H7 (cell line): ENCODE data around the gene CMIP. TPM values are rescaled to one million over a fixed set of nuclear protein-coding genes. Genes with fewer than 3 reads are reported as not detected.

ENCODE experiments used
- DNase-seq: peaks from one replicate; pipeline ENCODE4 v3.0.0; 2012
- H3K27me3 ChIP-seq: 2 replicates; pipeline ENCODE4 v1.6.0; 2011; ENCODE audit warnings: mild to moderate bottlenecking, low read length; ENCODE audit not compliant: control insufficient read depth, insufficient read depth
- H3K36me3 ChIP-seq: replicated peaks from 2 replicates; pipeline ENCODE4 v1.5.1; 2011; ENCODE audit warnings: low read length; ENCODE audit not compliant: control insufficient read depth, insufficient read depth
- H3K4me3 ChIP-seq: 2 replicates; pipeline ENCODE4 v1.5.1; 2011; ENCODE audit warnings: low read depth, mild to moderate bottlenecking, control low read depth, low read length, moderate library complexity; ENCODE audit not compliant: insufficient read depth
- total RNA-seq: library from RNA; depleted of rRNA; stranded (reverse); fragments of >200 nt; shearing (Covaris generic); gene quantifications from 2 replicates; pipeline ENCODE4 v1.2.3, GENCODE V29; 2014

CMIP gene
- total RNA-seq, 1 experiment from 2014 or later, result 13.1 TPM

DNA sequence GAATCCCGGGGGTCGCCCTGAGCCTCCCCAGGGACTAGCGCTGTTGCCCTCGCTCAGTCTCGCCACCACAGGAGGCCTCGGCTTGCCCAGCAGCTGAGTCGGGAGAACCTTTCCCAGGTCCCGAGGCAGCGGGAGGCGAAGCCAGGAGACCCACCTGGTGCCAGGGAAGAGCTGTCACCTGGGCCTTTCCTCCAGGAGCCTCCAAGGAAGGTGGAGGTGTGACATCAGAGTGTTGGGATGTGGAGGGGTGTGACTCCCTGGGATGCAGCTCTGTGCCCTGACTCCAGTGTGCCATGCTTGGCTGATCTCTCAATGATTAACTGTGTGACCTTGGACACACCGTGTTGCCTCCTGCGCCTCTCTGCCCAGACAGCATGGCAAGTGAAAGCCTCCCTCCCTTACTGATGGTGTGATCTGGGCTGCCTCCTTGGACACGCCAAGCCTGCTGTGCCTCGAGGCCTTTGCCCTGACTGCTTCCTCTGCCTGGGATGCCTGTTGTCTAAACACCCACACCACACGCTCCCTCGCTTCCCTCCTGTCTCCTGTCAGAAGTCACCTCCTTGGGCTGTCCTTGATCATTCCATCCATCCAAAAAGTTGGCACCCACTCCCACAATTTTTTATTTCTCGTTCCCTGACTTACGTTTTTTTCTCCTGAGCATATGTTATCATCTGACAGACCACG, 88.0 kb downstream of the CMIP start:
- H3K4me3 ChIP-seq, result no peak overlapping the region

DNA sequence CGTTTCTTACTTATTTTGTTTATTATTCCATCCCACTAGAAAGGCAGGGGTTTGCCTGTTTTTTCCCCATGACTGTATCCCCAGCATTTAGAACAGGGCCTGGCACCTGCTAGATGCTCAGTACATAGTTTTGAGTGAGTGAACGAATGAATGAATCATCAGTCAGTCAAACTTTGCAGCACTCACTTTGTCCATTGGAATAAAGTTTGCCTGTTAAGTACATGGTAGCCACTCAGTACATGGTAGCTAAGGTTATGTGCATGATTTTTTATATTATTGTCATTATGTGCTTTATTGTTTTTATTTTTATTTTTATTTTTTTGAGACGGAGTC, 88.5 kb downstream of the CMIP start:
- no peaks in the 10 kb centered on the region for H3K27me3 ChIP-seq
- DNase-seq, result no peak
- H3K4me3 ChIP-seq, result no peak overlapping the region
- H3K36me3 ChIP-seq, result no peaks in the 10 kb centered on the region; the same call in 1 of the 2 replicates

More for the DNA sequence above, 88.0 kb downstream of the CMIP start:
- no peak for DNase-seq
- no peaks in the 10 kb centered on the region for H3K27me3 ChIP-seq
- no peaks in the 10 kb centered on the region; the same call in 1 of the 2 replicates for H3K36me3 ChIP-seq

DNA sequence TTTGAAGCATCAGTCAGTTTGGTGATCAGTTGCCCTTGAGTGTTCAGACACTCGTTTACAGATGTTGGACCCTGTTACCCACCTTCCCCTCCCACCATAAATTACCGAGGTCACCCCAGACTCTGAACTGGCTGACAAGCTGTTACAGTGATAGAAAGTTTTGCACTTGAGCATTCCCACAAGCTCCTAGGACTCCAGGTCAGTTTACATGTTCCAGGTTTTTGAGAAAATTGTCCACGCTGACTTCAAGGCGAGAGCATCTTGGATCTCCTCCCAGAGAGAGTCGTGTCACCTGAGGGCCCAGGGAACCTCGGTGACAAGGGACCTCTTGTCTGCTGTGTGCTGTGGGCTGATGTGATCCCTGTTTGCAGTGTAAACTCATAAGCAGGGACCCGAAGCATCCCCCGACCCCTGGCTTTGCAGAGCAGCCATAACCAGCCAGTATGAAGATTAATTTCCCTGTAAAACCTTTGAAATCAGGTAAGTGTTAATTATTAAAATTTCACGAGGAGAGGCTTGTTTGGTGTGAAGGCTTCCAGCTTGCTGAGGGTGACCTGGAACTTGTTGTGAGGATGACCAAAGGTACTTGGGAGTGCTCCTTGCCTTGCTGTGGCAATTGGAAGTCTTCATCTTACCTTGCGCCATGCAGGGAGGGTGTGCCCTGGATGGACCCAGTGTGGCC, 91.2 kb downstream of the CMIP start:
- H3K27me3 ChIP-seq, result no peaks in the 10 kb centered on the region
- DNase-seq, result no peak
- no peak overlapping the region for H3K4me3 ChIP-seq
- no peaks in the 10 kb centered on the region; the same call in none of the 2 replicates for H3K36me3 ChIP-seq

DNA sequence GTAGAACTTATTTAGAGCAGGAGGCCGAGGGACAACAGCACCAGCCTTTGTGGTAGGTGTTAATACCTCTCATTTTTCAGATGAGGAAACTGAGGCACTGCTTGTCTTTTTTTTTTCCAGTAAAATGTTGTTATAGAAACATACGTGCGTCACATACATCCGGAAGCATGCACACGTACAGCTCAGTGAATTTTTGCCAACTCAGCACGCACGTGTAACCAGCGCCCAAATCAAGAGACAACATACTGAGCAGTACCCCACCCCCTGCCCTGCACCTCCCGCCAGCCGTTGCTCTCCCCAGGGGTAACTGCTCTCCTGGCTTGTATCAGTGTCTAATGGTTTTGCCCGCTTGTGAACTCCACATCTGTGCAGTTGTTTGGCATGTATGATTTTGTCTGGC, 92.0 kb downstream of the CMIP start:
- H3K36me3 ChIP-seq, result no peaks in the 10 kb centered on the region; the same call in none of the 2 replicates
- no peak overlapping the region for H3K4me3 ChIP-seq
- H3K27me3 ChIP-seq, result no peaks in the 10 kb centered on the region
- no peak for DNase-seq

DNA sequence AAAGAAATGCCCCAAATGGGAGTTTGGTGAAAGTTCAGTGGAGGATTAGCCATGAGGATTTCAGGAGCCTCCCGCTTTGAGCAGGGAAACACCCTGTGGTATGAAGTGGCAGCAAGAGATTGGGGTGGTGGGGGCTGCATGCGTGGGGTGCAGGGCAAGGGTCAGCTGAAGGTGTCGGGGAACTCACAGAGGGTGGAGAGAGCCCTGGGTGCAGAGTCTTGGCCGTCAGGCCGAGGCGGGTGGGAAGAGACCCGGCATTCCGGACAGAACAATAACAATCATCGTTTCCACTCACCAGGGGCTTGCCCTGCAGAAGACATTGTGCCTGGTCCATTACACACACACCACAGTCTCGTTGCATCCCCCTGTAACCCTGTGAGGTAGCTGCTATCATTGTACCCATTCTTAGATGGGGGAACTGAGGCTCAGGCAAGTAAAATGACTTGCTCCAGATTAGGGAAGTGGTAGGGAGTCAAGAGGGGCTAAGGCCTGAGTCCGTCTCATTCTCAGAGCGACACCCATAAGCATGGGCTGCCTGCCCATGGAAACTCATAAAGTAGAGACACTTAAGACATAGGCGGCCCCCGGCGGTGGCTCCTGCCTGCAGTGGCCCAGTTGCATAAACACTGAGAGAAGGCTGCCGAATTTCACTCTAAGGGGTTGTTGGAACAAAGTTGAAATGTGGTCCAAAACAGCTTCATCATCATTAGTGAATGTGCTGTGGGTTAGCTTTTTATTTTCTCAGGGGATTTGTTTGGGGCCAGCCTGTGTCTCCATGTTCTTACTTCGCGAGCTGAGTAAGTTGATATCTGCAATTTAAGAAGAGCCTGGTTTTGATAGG, 93.3 kb downstream of the CMIP start:
- no peaks in the 10 kb centered on the region; the same call in none of the 2 replicates for H3K36me3 ChIP-seq
- no peak for DNase-seq
- no peak overlapping the region for H3K4me3 ChIP-seq
- H3K27me3 ChIP-seq, result no peaks in the 10 kb centered on the region

DNA sequence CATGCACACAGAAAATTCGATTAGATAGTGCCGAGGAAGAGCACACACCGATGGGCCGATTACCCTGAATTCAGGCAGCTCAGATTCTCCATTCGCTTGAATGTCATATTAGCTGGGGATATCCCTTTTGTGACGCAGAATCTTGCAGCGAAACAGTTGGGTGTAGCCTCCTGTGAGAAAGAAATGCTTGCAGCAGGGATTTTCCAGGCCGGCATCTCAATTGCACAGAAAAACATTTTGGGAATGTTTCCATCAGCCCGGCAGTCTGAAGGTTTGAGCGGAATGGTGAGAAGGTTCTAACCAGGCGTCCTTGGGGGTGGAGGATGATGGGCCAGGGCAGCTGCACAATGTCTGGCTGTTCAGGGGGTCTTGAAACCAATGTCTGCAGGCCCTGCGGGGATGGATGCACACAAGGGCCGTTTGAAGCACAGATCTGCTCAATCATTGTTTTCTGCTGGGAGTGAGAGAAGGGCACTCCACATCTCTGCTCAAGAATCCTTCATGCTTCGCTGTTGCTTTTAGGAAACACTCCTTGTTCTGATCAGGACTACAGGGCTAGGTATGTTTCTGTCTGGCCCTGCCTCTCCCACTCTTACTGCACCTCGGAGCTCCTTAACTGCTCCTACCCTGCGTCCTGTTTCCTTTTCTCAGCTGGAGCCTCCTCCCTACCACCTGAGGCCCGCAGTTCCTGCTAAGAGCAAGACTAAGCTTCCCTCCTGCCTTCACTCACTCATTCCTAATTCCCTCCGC, 94.6 kb downstream of the CMIP start:
- H3K36me3 ChIP-seq, result no peaks in the 10 kb centered on the region; the same call in none of the 2 replicates
- DNase-seq, result peak; percentile 69
- H3K27me3 ChIP-seq, result no peaks in the 10 kb centered on the region
- H3K4me3 ChIP-seq, result no peak overlapping the region

DNA sequence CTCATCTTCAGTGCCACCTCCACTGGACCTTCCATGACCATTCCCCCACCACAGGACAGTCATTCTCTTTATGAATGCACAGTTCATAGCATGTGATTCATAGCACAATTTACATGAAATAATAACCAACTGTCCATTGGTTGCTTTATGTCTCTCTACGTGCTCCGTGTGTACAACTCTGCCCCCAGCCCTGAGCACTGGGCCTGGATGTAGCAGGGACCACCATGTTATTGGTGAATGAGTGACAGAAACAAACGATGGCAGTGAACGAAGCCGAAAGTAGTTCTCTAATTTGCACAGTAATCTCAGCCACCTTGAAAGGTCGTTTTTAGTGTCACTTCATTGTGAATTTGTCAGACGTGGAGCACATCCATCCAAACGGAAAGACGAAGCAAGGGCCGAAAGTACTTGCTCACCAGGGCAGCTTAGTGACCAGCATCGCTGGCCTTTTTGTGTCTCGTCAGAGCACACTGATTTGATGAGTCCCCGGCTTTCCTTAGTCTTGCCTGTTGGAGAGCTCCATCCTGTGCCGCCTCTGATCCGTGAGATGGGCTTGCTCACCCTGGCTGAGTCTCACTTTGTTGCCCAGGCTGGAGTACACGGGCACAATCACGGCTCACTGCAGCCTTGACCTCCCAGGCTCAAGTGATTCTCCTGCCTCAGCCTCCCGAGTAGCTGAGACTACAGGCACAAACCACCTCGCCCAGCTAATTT, 95.3 kb downstream of the CMIP start:
- no peak overlapping the region for H3K4me3 ChIP-seq
- DNase-seq, result no peak
- H3K27me3 ChIP-seq, result no peaks in the 10 kb centered on the region
- H3K36me3 ChIP-seq, result no peaks in the 10 kb centered on the region; the same call in none of the 2 replicates

DNA sequence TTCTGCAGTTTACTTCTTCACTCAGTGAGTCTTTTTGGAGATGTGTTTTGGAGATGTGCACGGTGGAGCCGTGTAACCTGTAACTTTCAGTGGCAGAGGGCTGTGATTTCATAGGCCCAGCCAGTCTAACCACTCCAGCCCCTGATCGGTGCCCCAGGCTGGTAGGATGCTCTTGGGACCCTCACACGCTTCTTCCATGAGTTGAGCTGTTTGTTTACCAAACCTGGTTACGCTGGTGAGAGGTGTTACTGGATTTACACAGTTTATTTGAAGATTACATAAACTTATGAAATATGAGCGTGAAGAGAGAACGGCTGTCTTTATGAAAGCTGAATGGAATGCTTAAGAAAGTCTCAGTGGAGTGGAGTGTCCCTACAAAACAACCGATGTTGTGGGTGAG, 96.7 kb downstream of the CMIP start:
- no peaks in the 10 kb centered on the region; the same call in 1 of the 2 replicates for H3K36me3 ChIP-seq
- no peak for DNase-seq
- no peaks in the 10 kb centered on the region for H3K27me3 ChIP-seq
- no peak overlapping the region for H3K4me3 ChIP-seq

DNA sequence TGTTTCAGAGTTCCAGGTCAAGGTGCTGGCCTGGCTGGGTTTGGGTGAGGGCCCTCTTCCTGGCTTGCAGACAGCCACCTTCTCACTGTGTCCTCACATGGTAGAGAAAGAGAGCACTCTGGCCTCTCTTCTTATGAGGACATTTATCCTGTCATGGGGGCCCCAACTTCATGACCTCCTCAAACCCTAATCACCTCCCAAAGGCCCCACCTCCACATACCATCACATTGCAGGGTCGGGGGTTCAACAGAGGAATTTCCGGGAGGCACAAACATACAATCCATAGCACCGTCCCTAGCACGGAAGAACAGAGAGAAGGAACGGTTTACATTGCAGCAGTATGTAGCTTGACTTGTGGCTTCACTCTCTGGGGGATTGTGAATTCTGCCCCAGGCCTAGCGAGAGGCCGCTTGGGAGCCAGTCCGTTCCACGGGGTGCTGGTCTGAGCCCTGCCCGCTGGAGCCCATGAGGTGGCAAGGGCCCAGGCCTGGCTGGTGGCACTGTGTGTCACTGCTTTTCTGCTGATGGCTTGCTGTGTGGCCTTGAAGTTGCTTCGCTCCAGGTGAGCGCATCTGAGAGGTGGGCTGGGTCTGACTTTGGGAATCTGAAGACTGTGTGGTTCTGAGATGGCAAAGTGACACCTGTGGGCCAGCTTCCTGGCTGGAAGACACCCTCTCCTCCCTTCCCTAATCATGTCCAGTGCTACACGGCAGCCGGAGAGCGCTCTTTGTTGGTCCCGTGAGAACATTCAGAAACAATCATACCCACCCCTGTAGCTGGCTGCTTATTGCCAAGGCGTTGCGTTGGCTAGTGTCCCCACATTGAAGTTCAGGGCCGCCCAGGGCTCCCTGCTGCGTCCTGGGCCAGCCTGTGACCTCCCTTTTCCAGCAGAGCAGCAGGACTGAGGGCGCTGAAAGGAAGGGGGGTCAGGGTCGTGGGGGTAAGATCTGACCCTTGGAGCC, 98.3 kb downstream of the CMIP start:
- no peaks in the 10 kb centered on the region; the same call in 1 of the 2 replicates for H3K36me3 ChIP-seq
- H3K27me3 ChIP-seq, result no peaks in the 10 kb centered on the region
- H3K4me3 ChIP-seq, result no peak overlapping the region
- no peak for DNase-seq

DNA sequence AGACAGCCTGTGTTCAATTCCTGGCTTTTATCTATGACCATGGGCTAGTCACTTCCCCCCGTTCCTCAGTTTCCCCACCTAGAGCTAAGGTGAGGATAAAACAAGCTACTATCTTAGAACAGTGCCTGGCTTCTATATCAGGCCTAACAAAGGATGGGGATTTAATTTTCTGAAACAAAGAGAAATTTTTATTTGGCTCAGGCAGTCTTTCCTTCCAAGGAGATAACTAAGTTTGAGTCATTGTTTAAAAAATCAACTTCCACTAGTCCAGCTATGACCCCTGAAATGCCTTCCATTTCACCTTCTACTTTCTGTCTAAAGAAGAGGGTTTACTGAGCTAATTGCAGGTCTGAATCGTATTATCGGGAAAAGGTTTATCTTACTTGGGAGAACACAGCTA, 99.0 kb downstream of the CMIP start:
- Histone ChIP-seq H3K4me3 (no peak overlapping the region), H3K36me3 (no peaks in the 10 kb centered on the region; the same call in 1 of the 2 replicates), H3K27me3 (no peaks in the 10 kb centered on the region)
- no peak for DNase-seq

DNA sequence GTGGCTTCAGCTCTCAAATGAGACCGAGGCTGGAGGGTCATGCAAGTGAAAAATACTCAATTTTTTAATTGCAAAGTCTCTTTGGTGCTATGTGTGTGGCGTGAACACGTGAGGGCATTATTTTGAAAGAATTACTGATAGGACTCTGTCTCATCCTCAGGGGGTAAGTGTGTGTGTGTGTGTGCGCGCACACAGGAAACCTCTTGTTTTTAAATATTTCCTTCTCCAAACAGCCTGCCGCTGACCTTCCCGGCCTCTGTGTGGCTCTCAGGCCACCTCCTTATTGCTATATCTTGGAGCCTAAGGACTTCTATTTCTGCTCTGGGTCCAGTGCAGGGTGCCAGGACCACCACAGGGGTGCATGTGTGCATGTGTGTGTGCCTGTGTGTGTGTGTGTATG, 99.7 kb downstream of the CMIP start:
- Histone ChIP-seq H3K4me3 (no peak overlapping the region), H3K36me3 (no peaks in the 10 kb centered on the region; the same call in none of the 2 replicates), H3K27me3 (no peaks in the 10 kb centered on the region)
- DNase-seq, result no peak

DNA sequence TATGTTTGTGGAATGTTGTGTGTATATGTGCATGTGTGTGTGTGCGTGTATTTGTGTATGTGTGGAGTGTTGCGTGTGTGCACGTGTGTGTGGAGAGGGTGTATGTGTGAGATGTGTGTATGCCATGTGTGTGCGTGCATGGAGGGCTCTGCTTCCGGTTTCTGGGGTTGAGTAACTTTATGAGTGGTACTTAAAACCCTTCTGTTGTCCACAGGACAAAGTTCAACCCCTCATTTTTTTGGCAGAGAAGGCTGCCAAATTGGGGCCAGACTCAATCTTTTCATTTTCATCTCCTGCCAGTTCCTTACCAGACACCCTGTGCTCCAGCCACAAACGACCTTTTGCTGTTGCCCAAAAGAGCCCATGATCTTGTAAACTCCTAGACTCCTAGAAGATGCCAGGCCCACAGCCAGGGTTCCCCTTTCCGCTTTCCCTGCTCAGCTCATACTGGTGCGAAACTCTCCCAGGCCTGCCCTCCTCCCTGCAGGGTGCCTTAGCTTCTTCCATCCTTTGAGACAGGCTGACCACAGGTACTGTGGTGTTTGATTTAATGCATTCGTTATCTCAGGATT, 100.2 kb downstream of the CMIP start:
- H3K27me3 ChIP-seq, result no peaks in the 10 kb centered on the region
- peak; percentile 52 for DNase-seq
- H3K36me3 ChIP-seq, result no peaks in the 10 kb centered on the region; the same call in 1 of the 2 replicates

More for the DNA sequence above, 100.2 kb downstream of the CMIP start:
- no peak overlapping the region for H3K4me3 ChIP-seq
